ENCODE data around the gene WRAP73. TPM values are rescaled to one million over a fixed set of nuclear protein-coding genes. Genes with fewer than 3 reads are reported as not detected.

WRAP73 gene
- total RNA-seq, 2 experiments from 2014 or later, result 26.3 to 28.9 TPM

DNA sequence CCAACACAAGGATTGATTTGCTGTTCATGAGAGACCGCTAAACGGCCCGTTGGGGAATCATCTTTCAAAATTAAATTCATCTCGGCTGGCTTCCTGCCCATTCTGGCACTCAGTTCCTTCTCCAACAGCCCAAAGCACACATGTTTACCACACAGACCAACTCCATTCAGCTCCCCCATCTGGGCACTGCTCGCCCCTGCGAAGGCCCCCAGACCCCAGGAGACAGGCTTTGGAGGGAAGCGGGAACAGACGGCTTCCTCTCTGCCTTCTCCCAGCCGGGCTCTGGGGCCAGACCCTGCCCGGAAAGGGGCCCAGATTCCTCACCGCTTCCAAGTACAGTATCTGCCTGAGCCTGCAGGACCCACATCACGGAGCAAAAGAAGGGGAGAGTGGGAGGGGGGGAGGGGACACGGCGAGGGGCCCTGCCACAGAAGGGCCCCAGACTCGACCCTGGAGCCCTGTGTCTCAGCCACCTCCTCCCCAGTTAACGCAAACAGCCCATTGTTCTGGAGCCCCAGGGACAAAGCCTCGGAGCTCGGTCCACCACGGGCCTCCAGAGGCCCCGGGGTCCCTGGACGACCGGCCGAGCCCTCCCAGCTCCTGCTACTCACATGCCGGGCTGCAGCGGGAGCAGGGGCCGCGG, 39.3 kb downstream of the WRAP73 start:
- H3K27ac Mint-ChIP-seq, result no peak overlapping the region
- H3K4me1 Mint-ChIP-seq, result peaks cover 5% of the 10 kb centered on the region
- H3K36me3 Mint-ChIP-seq (ENCODE audit: low read depth), result no peaks in the 10 kb centered on the region
- DNase-seq, result no peak
- H3K9me3 Mint-ChIP-seq (ENCODE audit: low read depth), result no peaks in the 10 kb centered on the region
- intact Hi-C loops (cut with DNase I, micrococcal nuclease), result loop anchor here in 1 of 2 experiments (1.0 kb wide), 1 partner anchor 14 kb away; no protein-coding TSS in a partner anchor
- peak overlapping the region; percentile 38 for H3K4me3 Mint-ChIP-seq
- H3K27me3 Mint-ChIP-seq, result peaks cover 16% of the 10 kb centered on the region
- ChIA-PET CTCF (no interaction called here), POLR2A (no interaction called here)
- no peak for ATAC-seq

DNA sequence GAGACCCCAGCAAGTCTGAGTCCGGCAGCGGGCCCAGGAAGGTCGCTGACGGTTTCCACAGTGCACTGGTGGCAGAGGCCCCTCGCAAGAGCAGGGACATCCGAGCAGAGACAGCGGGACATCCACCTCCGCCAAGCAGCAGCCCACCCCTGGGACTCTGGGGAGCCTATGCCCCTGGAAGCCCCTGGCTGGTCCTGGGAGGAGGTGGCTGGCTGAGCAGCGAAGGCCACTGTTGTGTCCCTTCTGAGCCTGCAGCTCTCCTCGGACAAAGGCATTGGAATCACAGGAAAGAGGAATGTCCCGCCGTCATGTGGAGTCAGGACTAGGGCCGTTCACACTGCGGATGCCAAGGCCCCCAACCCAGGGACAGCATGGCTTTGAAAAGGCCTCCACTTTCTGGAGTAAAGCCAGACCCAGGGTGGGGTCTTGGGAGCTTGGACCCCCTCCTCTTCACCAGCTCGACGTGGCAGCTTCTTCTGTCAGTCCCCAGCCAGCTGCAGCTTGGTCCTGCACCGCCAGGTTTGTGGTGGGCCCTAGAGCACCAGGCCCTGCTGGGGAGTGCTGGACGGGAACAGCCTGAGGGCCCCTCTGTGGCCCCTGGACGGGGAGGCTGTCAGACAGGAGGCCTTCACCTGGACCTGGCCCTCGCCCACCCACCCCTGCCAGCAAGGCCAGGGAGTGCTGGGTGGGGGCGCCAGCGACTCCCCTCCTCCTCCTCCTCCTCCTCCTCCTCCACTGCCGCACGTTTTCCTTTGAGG, 40.0 kb downstream of the WRAP73 start:
- intact Hi-C loops (cut with DNase I, micrococcal nuclease), result no loop called here
- ChIA-PET CTCF (no interaction called here), POLR2A (no interaction called here)
- peaks cover 16% of the 10 kb centered on the region for H3K27me3 Mint-ChIP-seq
- no peaks in the 10 kb centered on the region for H3K36me3 Mint-ChIP-seq (ENCODE audit: low read depth)
- H3K4me1 Mint-ChIP-seq, result peaks cover 5% of the 10 kb centered on the region
- no peaks in the 10 kb centered on the region for H3K9me3 Mint-ChIP-seq (ENCODE audit: low read depth)
- no peak overlapping the region for H3K4me3 Mint-ChIP-seq
- ATAC-seq (no peak), DNase-seq (no peak)
- H3K27ac Mint-ChIP-seq, result no peak overlapping the region

DNA sequence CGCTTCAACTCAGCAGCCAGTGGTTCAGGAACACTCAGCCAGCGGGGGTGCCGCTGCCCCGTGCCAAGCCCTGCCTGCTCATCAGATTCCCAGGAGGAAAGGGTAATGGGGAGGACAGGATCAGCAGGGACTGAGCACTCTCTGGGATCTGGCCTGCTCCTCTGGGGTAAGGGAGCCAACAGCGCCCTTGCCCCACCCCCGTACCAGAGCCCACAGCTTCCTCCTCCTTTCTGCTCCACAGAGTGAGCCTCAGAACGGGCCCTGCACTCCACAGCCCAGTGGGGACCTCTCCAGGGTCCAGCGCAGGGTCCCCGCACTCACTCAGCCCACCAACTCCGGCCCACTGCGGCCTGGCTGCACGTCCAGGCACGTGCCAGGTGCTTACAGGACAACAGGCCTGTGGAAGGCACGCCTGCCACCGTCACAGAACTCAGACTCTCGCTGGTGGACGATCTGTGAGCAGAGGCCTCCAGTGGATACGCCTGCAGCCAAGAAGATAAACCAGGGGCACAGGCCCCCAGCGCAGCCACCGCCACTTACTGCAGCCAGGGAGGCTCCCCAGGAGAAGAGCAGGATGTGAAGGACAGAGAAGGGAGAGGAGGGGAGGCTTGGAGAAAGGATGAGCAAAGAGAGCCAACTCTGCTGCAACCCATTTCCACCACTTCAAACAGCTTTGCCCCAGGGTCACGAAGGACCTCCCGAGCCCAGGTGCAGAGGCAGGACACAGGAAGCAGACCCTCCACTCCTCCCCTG, 40.7 kb downstream of the WRAP73 start:
- Mint-ChIP-seq H3K27ac (no peak overlapping the region), H3K4me3 (no peak overlapping the region), H3K9me3 (ENCODE audit: low read depth) (no peaks in the 10 kb centered on the region), H3K4me1 (peaks cover 5% of the 10 kb centered on the region), H3K27me3 (peaks cover 16% of the 10 kb centered on the region), H3K36me3 (ENCODE audit: low read depth) (no peaks in the 10 kb centered on the region)
- intact Hi-C loops (cut with DNase I, micrococcal nuclease), result no loop called here
- ATAC-seq, result no peak
- no peak for DNase-seq
- CTCF ChIA-PET, result interaction anchor here (1.4 kb wide), 1 partner anchor 10 kb away, joined by 3 read pairs; no protein-coding TSS in a partner anchor
- POLR2A ChIA-PET, result no interaction called here

DNA sequence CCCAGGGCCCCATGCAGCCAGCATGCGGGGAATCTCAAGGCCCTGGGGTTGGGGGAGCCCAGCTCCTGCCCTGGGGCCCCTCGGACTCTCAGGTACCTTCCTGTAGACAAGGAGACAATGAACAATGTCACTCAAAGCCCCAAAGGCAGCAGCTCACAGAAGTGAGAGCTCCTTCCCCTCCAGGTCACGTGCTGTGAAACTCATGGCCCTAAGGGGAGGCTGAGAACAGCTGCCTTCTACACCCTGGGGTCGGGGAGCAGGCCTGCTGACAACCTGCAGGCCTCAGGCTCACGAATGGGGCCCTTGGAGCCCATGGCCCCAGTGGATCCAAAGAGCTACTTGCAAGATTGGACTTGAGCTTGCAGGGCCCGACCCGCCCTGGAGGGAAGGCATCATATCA, 41.7 kb downstream of the WRAP73 start:
- no peak overlapping the region for H3K4me3 Mint-ChIP-seq
- H3K27me3 Mint-ChIP-seq, result peaks cover 13% of the 10 kb centered on the region
- POLR2A ChIA-PET, result no interaction called here
- CTCF ChIA-PET, result interaction anchor here (0.5 to 1.4 kb wide), 2 partner anchors 11 to 17 kb away, joined by 3 read pairs; no protein-coding TSS in a partner anchor
- no peaks in the 10 kb centered on the region for H3K9me3 Mint-ChIP-seq (ENCODE audit: low read depth)
- intact Hi-C loops (cut with DNase I, micrococcal nuclease), result no loop called here
- no peak overlapping the region for H3K27ac Mint-ChIP-seq
- DNase-seq (no peak), ATAC-seq (no peak)
- peaks cover 5% of the 10 kb centered on the region for H3K4me1 Mint-ChIP-seq
- no peaks in the 10 kb centered on the region for H3K36me3 Mint-ChIP-seq (ENCODE audit: low read depth)

DNA sequence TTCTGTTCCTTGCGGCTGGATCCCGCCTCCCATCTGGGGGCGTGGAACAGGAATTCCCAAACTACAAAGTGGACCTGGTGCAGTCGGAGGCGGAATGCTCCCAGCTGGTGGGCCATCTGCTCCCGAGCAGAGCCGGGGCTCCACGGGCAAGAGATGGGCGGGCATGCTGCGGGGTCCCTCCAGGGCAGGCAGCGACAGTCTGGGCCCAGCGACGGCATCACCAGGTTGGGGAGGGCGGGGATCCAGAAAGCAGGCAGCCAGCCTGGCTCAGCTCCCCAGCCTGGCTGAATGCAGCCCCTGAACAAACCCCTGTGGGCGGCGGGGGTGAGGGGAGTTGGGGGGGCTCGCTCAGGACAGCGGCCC, 42.2 kb downstream of the WRAP73 start:
- H3K4me3 Mint-ChIP-seq, result no peak overlapping the region
- intact Hi-C loops (cut with DNase I, micrococcal nuclease), result no loop called here
- no peak overlapping the region for H3K27ac Mint-ChIP-seq
- peaks cover 5% of the 10 kb centered on the region for H3K4me1 Mint-ChIP-seq
- H3K27me3 Mint-ChIP-seq, result peaks cover 13% of the 10 kb centered on the region
- no peaks in the 10 kb centered on the region for H3K36me3 Mint-ChIP-seq (ENCODE audit: low read depth)
- ChIA-PET POLR2A (no interaction called here), CTCF (interaction anchor here (1.4 kb wide), 1 partner anchor 11 kb away, joined by 3 read pairs; no protein-coding TSS in a partner anchor)
- DNase-seq (no peak), ATAC-seq (no peak)
- H3K9me3 Mint-ChIP-seq (ENCODE audit: low read depth), result no peaks in the 10 kb centered on the region

DNA sequence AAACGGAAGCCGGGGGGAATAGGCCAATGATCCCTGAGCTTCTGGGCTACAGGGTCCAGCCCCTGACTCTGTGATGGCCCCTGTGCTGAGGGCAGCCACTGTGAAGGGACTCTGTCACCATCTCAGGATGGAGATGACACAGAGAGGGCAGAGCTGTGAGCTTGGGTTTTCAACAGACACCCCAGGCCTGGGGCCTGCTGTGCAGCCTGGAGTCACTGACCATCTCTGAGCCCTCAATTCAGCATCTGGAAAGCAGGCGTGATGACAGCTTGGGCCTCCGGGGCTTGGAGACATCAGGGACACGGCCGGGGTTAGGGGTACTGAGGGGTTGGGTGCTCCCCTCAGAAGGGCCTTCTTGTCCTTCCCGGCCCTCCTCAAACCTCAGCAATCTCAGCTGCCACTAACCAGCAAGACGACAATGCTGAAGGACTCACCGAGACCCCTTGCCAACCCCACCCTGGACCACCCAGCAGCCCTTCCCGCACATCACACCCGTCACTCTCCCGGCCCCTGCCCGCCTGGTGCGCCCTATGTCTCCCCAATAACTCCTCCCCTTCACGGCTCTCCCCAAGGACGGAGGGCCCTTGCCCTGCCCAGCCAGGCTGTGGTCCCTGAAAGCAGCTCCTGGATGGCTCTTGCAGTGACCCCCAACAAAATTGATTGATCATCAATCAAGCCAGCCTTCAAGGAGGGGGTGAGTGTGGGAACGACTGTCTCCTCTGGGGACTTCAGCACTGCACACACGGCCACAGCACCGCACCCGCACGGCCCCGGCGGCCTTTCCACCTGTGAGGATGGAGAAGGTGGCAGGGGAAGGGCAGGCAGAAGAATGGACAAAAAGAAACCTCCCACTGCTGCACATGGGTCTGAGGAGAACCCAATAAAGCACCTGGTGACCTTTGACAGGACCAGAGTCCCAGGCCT, 42.9 kb downstream of the WRAP73 start:
- ATAC-seq, result no peak
- no peak for DNase-seq
- H3K27me3 Mint-ChIP-seq, result peaks cover 11% of the 10 kb centered on the region
- POLR2A ChIA-PET, result no interaction called here
- H3K4me3 Mint-ChIP-seq, result no peak overlapping the region
- CTCF ChIA-PET, result interaction anchor here (1.4 kb wide), 1 partner anchor 44 kb away, joined by 3 read pairs; no protein-coding TSS in a partner anchor
- no peaks in the 10 kb centered on the region for H3K36me3 Mint-ChIP-seq (ENCODE audit: low read depth)
- no peak overlapping the region for H3K27ac Mint-ChIP-seq
- H3K9me3 Mint-ChIP-seq (ENCODE audit: low read depth), result no peaks in the 10 kb centered on the region
- intact Hi-C loops (cut with DNase I, micrococcal nuclease), result no loop called here
- H3K4me1 Mint-ChIP-seq, result peaks cover 5% of the 10 kb centered on the region

DNA sequence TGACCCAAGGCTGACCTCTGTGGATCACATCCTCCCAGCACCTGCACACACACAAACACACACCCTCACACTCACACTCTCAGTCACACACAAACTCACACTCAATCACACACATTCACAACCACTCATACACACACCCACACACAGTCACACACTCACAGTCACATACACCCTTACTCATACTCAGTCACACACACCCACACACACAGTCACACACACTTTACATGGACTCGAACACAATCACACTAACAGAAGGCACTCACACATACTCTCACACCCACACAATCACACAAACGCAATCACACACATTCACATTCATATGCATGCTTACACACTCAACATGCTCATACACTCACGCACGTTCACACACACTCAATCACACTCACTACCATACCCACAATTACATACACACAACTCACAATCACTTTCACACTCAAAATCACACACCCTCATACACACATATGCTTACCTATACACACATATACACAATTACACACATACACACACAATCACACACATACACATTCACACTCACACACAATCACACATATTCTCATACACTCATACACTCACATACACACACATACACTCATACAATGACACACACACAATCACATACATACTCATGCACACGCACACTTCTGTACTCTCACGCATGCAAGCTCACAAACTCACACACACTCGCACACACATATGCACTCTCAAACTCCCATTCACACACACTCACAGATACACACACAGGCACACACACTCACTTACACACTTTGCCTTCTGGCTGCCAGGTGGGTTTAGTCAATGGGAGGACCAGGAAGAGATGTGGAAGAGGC, 44.7 kb downstream of the WRAP73 start:
- POLR2A ChIA-PET, result no interaction called here
- CTCF ChIA-PET, result no interaction called here
- Mint-ChIP-seq H3K27me3 (peaks cover 3% of the 10 kb centered on the region), H3K4me1 (no peaks in the 10 kb centered on the region), H3K27ac (no peak overlapping the region), H3K4me3 (no peak overlapping the region), H3K9me3 (ENCODE audit: low read depth) (no peaks in the 10 kb centered on the region), H3K36me3 (ENCODE audit: low read depth) (no peaks in the 10 kb centered on the region)
- DNase-seq (no peak), ATAC-seq (no peak)
- intact Hi-C loops (cut with DNase I, micrococcal nuclease), result no loop called here

DNA sequence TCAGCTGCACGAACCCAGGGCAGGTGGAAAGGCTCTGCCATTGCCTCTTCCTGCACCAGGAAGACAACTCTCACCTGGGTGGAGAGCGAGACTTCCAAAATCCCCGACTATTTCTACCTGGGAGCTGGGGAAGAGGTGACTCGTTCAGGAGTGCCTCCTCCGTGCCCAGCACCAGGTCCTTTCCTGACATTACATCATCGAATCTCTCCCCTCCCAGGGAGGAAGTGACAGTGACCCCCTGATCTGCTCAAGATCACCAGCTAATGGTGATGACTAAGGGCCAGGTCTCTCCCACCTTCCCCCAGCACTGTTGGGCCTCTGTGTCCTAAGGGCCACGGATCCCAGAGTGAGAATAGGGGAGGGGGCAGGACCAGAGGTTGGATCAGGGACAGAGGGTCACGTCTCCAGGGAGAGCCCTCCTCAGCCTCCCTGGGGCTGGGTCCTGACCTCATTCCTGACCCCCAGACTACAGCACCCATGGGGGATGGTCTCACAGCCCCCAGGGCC, 45.4 kb downstream of the WRAP73 start:
- POLR2A ChIA-PET, result no interaction called here

DNA sequence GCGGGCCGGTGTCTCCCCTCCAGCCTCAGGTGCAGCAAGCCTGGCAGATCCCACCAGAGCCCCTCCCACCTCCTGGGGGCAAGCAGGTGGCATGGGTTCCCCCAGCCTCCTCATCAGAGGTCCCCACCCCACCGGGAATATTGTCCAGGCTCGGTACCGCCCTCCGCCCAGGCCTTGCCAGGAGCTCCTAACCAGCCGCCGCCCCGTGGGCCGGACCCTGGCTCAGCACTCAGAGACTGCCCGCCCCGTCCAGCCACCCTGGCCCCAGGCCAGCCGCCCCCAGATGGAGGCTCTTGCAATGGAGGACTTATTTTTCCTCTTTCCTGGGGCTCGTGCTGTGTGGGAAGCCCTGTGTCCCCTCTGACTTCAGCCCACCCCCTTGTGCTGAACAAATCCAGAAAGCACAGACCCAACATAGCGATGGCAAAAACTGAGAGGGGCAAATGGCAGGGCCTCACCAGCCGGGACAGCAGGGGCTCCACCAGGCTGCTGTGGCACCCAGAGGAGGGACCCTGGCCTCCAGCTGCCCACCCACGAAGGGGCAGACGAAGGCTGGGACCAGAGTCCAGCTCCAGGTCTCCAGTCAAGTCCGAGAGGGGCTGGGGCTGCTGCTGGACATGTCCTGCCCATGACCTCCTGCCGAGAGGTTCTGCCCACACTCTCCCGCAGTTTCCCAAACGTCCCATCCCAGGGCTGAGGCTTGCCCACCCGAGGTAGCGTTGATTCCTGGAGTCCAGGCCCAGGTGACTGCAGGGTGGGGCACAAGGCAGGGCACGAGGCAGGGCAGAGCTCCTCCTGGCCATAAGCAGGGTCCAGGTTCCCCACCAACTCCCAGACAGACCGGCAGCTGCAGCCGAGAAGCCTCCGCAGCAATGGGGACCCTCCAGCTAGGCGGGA, 46.1 kb downstream of the WRAP73 start:
- Mint-ChIP-seq H3K4me1 (peaks cover 1% of the 10 kb centered on the region), H3K27me3 (no peaks in the 10 kb centered on the region), H3K27ac (no peak overlapping the region), H3K36me3 (ENCODE audit: low read depth) (no peaks in the 10 kb centered on the region), H3K4me3 (no peak overlapping the region), H3K9me3 (ENCODE audit: low read depth) (no peaks in the 10 kb centered on the region)
- DNase-seq (no peak), ATAC-seq (no peak)
- POLR2A ChIA-PET, result no interaction called here
- intact Hi-C loops (cut with DNase I, micrococcal nuclease), result no loop called here
- CTCF ChIA-PET, result no interaction called here

More for the DNA sequence above, 45.4 kb downstream of the WRAP73 start:
- DNase-seq (no peak), ATAC-seq (no peak)
- no peak overlapping the region for H3K27ac Mint-ChIP-seq
- CTCF ChIA-PET, result no interaction called here
- H3K9me3 Mint-ChIP-seq (ENCODE audit: low read depth), result no peaks in the 10 kb centered on the region
- intact Hi-C loops (cut with DNase I, micrococcal nuclease), result no loop called here
- no peaks in the 10 kb centered on the region for H3K4me1 Mint-ChIP-seq
- peaks cover 3% of the 10 kb centered on the region for H3K27me3 Mint-ChIP-seq
- no peaks in the 10 kb centered on the region for H3K36me3 Mint-ChIP-seq (ENCODE audit: low read depth)
- H3K4me3 Mint-ChIP-seq, result no peak overlapping the region

DNA sequence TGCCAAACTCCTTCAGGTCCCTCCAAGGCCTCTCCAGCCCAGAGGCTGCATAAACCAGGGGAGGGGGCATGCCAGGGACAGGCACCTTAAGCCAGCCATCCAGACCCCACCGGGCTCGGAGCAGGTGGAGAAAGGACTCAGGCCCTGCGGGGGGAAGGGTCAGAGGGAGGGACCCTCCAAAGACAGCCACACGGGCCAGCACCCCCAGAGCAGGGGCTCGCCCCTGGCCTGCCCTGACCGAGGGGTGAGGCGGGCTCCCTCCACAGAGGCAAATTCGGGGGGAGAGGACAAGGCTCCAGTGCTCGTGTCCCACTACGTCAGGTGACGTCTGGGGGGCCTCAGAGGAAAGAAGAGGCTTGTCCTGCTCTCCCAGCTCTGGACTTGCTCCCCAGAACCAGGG, 46.7 kb downstream of the WRAP73 start:
- intact Hi-C loops (cut with DNase I, micrococcal nuclease), result no loop called here

More for the DNA sequence above, 46.7 kb downstream of the WRAP73 start:
- Mint-ChIP-seq H3K4me3 (no peak overlapping the region), H3K9me3 (ENCODE audit: low read depth) (no peaks in the 10 kb centered on the region), H3K4me1 (peaks cover 4% of the 10 kb centered on the region), H3K27me3 (no peaks in the 10 kb centered on the region), H3K36me3 (ENCODE audit: low read depth) (no peaks in the 10 kb centered on the region), H3K27ac (no peak overlapping the region)
- POLR2A ChIA-PET, result no interaction called here
- CTCF ChIA-PET, result no interaction called here
- no peak for ATAC-seq
- no peak for DNase-seq
